GM10248 (cell line): Measurements from ENCODE around the gene TCF12.
"Not testable (repeated sequence)": the region's sequence is repeated elsewhere in the genome, so short reads cannot be mapped to it uniquely, and the experiment has no call there.

Experiments used
- CTCF ChIA-PET: fragments of 300-600 bp; sonication (Branson Sonifier 250); formaldehyde crosslinking; extraction: SDS; loops from one replicate; lab custom pipeline; 2021; ENCODE audit warnings: antibody characterized with exemption; lab: Yijun Ruan, JAX
- POLR2A ChIA-PET: fragments of 350-650 bp; sonication (Branson Sonifier 250); formaldehyde crosslinking; extraction: SDS; loops from one replicate; lab custom pipeline; 2020; ENCODE audit warnings: antibody characterized with exemption; lab: Yijun Ruan, JAX
- DNase-seq: peaks from one replicate; pipeline ENCODE4 v3.0.0; 2012; ENCODE audit errors: extremely low spot score
- CTCF ChIP-seq: IDR thresholded peaks from 2 replicates; pipeline ENCODE4 v1.5.1; 2012; ENCODE audit warnings: mild to moderate bottlenecking, low read depth; ENCODE audit errors: extremely low read depth, missing control alignments, control extremely low read depth

TCF12 gene

GRCh38 chr15:57090496-57090859 lies 172.0 kb downstream of the TCF12 start:
- no peak for TF ChIP-seq CTCF
- CTCF ChIA-PET, result interaction anchor here (1.0 to 1.1 kb wide), 2 partner anchors 10 kb away, joined by 3 read pairs; no protein-coding TSS in a partner anchor
- no peak for DNase-seq
- POLR2A ChIA-PET, result no interaction called here

- ChIA-PET CTCF (interaction anchor here (1.1 kb wide), 1 partner anchor 8 kb away, joined by 3 read pairs; no protein-coding TSS in a partner anchor), POLR2A (no interaction called here)
- no peak for DNase-seq
- no peak for TF ChIP-seq CTCF
These were observed 173.2 kb downstream of the TCF12 start for GRCh38 chr15:57091636-57092035.

DNA sequence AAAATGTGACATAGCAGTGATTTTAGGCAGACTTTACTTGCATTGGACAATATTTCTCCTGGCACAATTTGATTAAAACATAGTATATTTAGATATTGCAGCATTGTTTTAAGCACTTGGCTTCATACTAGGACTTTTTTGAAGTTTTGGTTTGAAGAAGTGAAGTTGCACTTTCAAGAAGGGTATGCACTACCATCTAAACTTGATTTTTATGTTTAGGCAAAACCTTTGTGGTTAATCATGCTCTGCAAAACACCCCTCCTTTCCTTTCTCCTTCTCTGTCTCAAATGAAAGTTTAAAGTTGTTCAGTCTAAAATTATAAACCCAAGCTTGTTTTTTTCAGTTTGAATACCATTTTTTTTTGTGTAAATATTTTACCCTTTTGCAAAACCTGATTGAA lies 173.8 kb downstream of the TCF12 start:
- no peak for TF ChIP-seq CTCF
- CTCF ChIA-PET, result no interaction called here
- DNase-seq, result no peak
- POLR2A ChIA-PET, result no interaction called here

DNA sequence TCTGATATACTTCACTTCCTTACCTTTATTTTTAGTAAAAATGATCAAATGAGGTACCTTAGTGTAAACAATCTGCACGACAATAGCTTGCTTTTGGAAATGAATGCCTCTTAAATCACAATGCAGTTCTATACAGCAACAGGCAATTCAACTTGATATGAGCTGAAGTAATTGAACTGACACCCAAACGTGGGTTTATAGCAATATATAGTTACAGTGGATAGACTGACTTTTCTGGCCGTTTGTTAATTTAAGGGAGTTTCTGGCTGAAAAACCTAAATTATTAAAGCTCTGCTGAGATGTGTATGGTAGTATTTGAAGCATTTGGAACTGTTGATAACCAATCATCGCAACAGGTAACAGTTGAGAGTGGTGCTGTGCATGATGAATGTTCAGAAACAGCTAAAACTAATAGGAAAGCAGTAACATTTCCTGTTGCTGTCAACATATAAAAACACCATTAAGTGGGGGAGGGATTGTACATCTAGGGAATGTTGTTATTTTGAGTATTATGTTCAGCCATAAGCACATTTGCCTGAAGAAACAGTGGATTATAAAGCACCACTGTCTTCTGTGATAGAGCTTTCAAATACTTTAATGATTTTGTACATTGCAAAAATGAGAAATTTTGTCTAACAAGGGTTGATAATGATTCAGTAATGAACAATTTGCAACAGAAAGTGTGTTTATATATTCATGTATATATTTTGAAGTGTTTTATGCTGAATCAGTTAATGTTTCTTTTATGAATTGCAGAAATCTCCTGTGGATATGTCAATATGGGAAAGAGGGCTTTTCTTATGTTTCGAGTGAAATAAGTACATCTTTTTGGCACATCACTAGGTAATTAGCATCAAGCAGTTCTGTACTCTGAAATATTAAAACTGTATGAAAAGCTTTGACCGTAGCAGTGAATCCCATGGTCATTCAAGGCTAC lies 176.1 kb downstream of the TCF12 start:
- DNase-seq, result no peak
- ChIA-PET CTCF (interaction anchor here (2.0 to 2.8 kb wide), 2 partner anchors 11 to 14 kb away, joined by 7 to 9 read pairs; no protein-coding TSS in a partner anchor), POLR2A (no interaction called here)
- TF ChIP-seq CTCF, result no peak

- no peak for TF ChIP-seq CTCF
- POLR2A ChIA-PET, result no interaction called here
- CTCF ChIA-PET, result interaction anchor here (0.6 to 2.8 kb wide), 3 partner anchors 9 to 24 kb away, joined by 3 to 9 read pairs (median 3); no protein-coding TSS in a partner anchor
- DNase-seq, result no peak
These were observed 177.5 kb downstream of the TCF12 start for GRCh38 chr15:57095896-57096295.

DNA sequence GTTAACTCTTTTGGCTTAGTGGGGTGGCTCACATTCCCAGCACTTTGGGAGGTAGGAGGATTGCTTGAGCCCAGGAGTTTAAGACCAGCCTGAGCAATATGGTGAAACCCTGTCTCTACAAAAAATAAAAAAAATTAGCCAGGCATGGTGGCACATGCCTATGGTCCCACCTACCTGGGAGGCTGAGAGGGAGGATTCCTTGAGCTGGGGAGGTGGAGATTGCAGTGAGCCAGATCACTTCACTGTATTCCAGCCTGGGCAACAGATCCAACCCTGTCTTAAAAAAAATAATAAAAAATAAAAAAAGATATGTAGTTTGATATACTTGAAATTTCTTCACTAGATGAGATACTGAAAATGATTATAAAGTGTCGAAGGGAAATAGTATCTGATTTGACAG lies 178.8 kb downstream of the TCF12 start:
- no peak for TF ChIP-seq CTCF
- DNase-seq, result no peak
- ChIA-PET CTCF (no interaction called here), POLR2A (no interaction called here)

GRCh38 chr15:57097919-57098543 lies 179.6 kb downstream of the TCF12 start:
- CTCF ChIA-PET, POLR2A ChIA-PET, DNase-seq: not testable (repeated sequence)
